ENCODE data around the gene AOPEP. TPM values are rescaled to one million over a fixed set of nuclear protein-coding genes. Genes with fewer than 3 reads are reported as not detected.

AOPEP gene
- polyA plus RNA-seq, 1 donor from 2014 or later = 10.0 TPM

GRCh38 chr9:95060234-95060633 lies 333.7 kb downstream of the AOPEP start:
- Histone ChIP-seq H3K27me3 (ENCODE audit: insufficient read depth, low read depth, low read length) (no peaks in the 10 kb centered on the region), H3K79me2 (replicated peaks; ENCODE audit: insufficient read depth, low read length) (no peaks in the 10 kb centered on the region), H4K20me1 (ENCODE audit: insufficient read depth) (no peaks in the 10 kb centered on the region)

GRCh38 chr9:95060916-95061315 lies 334.4 kb downstream of the AOPEP start:
- Histone ChIP-seq H2AFZ (ENCODE audit: low read depth, low read length) (no peak overlapping the region), H3F3A (ENCODE audit: insufficient read depth, low read length, poor library complexity, severe bottlenecking) (no peaks in the 10 kb centered on the region), H3K4me3 (ENCODE audit: low read length) (no peak overlapping the region), H3K4me2 (ENCODE audit: low read length) (no peak overlapping the region), H3K79me2 (replicated peaks; ENCODE audit: insufficient read depth, low read length) (no peaks in the 10 kb centered on the region), H3K9me3 (ENCODE audit: low read length) (no peaks in the 10 kb centered on the region), H3K9ac (ENCODE audit: low read length) (no peak overlapping the region), H3K9me2 (ENCODE audit: insufficient read depth, low read length) (no peaks in the 10 kb centered on the region), H3K36me3 (ENCODE audit: insufficient read depth, low read length) (no peaks in the 10 kb centered on the region), H3K27ac (ENCODE audit: low read length) (no peak overlapping the region), H3K27me3 (ENCODE audit: insufficient read depth, low read depth, low read length) (no peaks in the 10 kb centered on the region), H4K20me1 (ENCODE audit: insufficient read depth) (no peaks in the 10 kb centered on the region)
- TF ChIP-seq SMC3 (conservative IDR thresholded peaks at IDR 0.05; ENCODE audit: poor library complexity) = no peak
- TF ChIP-seq CTCF (IDR thresholded peaks at IDR 0.05; ENCODE audit: poor library complexity, severe bottlenecking) = no peak
- no peak for TF ChIP-seq POLR2AphosphoS5 (IDR thresholded peaks at IDR 0.05)
- no peak for TF ChIP-seq REST (IDR thresholded peaks at IDR 0.05; ENCODE audit: borderline replicate concordance)
- TF ChIP-seq MXI1 (conservative IDR thresholded peaks at IDR 0.05; ENCODE audit: poor library complexity, severe bottlenecking) = no peak
- TF ChIP-seq EZH2 (IDR thresholded peaks at IDR 0.05; ENCODE audit: borderline replicate concordance, insufficient read depth, low read length, poor library complexity, severe bottlenecking) = no peak
- no peak for TF ChIP-seq TAF1 (IDR thresholded peaks at IDR 0.05; ENCODE audit: low read depth)

More at GRCh38 chr9:95060234-95060633, 333.7 kb downstream of the AOPEP start:
- TF ChIP-seq POLR2AphosphoS5 (IDR thresholded peaks at IDR 0.05) (no peak), RAD21 (conservative IDR thresholded peaks at IDR 0.05) (no peak), EP300 (conservative IDR thresholded peaks at IDR 0.05; ENCODE audit: poor library complexity, severe bottlenecking) (no peak), SMC3 (conservative IDR thresholded peaks at IDR 0.05; ENCODE audit: poor library complexity) (no peak), EZH2 (IDR thresholded peaks at IDR 0.05; ENCODE audit: borderline replicate concordance, insufficient read depth, low read length, poor library complexity, severe bottlenecking) (no peak), REST (IDR thresholded peaks at IDR 0.05; ENCODE audit: borderline replicate concordance) (no peak), TAF1 (IDR thresholded peaks at IDR 0.05; ENCODE audit: low read depth) (no peak), MXI1 (conservative IDR thresholded peaks at IDR 0.05; ENCODE audit: poor library complexity, severe bottlenecking) (no peak), CTCF (IDR thresholded peaks at IDR 0.05; ENCODE audit: poor library complexity, severe bottlenecking) (no peak)
- no peaks in the 10 kb centered on the region for H3K9me3 ChIP-seq (ENCODE audit: low read length)
- H3K27ac ChIP-seq (ENCODE audit: low read length) = no peak overlapping the region
- H3K4me2 ChIP-seq (ENCODE audit: low read length) = no peak overlapping the region
- H2AFZ ChIP-seq (ENCODE audit: low read depth, low read length) = no peak overlapping the region
- no peaks in the 10 kb centered on the region for H3K9me2 ChIP-seq (ENCODE audit: insufficient read depth, low read length)
- no peaks in the 10 kb centered on the region for H3F3A ChIP-seq (ENCODE audit: insufficient read depth, low read length, poor library complexity, severe bottlenecking)
- no peak overlapping the region for H3K9ac ChIP-seq (ENCODE audit: low read length)
- H3K4me3 ChIP-seq (ENCODE audit: low read length) = no peak overlapping the region
- no peaks in the 10 kb centered on the region for H3K36me3 ChIP-seq (ENCODE audit: insufficient read depth, low read length)
